Muscle of leg (tissue), 11 donors: ENCODE results near the gene SUCLG2. TPM values are rescaled to one million over a fixed set of nuclear protein-coding genes. Genes with fewer than 3 reads are reported as not detected.

Experiments used
- DNase-seq: peaks from one replicate; pipeline ENCODE4 v3.0.0; 2013
- H3K27ac ChIP-seq: one replicate; pipeline ENCODE4 v1.5.1; 2013; ENCODE audit warnings: mild to moderate bottlenecking, low read length, control low read depth
- H3K27me3 ChIP-seq: one replicate; pipeline ENCODE4 v1.6.1; 2013; ENCODE audit warnings: low read length; ENCODE audit not compliant: control insufficient read depth, insufficient read depth
- H3K36me3 ChIP-seq: one replicate; pipeline ENCODE4 v1.6.1; 2013; ENCODE audit warnings: low read length; ENCODE audit not compliant: control insufficient read depth, insufficient read depth
- H3K4me1 ChIP-seq: one replicate; pipeline ENCODE4 v1.6.1; 2013; ENCODE audit warnings: low read length; ENCODE audit not compliant: control insufficient read depth, insufficient read depth
- H3K4me3 ChIP-seq: one replicate; pipeline ENCODE4 v1.5.1; 2013; ENCODE audit warnings: low read length, control low read depth
- H3K9me3 ChIP-seq: replicated peaks from 2 replicates; pipeline ENCODE4 v1.6.1; 2013; ENCODE audit warnings: low read depth, low read length; ENCODE audit not compliant: control insufficient read depth
- WGBS: methylation state at CpG from one replicate; pipeline ENCODE4 v1.1.5; 2013; ENCODE audit warnings: missing lambda C conversion rate; ENCODE audit not compliant: insufficient coverage; 5-methylcytosine and 5-hydroxymethylcytosine counted together
- polyA plus RNA-seq, 8 donors: library from polyadenylated mRNA; unstranded; fragments of 120-200 nt; gene quantifications; one replicate each; pipeline versions ENCODE4 v1.2.1 to v1.2.3, GENCODE V29; 2013; ENCODE audit warnings: inconsistent platforms in 1 of 8, low replicate concordance in 1 of 8; ENCODE audit not compliant: insufficient read length in 8 of 8, insufficient read depth in 1 of 8
- total RNA-seq: library from RNA; stranded (reverse); fragments of 120-200 nt; gene quantifications from one replicate; pipeline ENCODE4 v1.2.4, GENCODE V29; 2013

SUCLG2 gene
- total and polyA plus RNA-seq, 9 donors, result 23.1 to 38.9 (median 32.3) TPM

DNA sequence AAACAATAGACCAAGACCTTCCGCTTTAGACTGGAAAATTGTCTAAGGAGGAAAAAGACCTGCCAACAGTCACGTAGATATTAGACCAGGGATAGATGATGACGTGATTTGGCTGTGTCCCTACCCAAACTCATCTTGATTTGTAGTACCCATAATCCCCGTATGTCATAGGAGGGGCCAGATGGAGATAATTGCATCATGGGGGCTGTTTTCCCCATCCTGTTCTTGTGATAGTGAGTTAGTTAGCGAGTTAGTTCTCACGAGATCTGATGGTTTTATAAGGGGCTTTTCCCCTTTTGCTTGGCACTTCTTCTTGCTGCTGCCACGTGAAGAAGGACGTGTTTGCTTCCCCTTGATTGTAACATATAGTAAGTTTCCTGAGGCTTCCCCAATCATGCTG lies 31.7 kb upstream of the SUCLG2 start:
- no peak overlapping the region for H3K27ac ChIP-seq
- no peak for DNase-seq
- H3K9me3 ChIP-seq, result no peaks in the 10 kb centered on the region
- no peaks in the 10 kb centered on the region for H3K4me1 ChIP-seq
- no peaks in the 10 kb centered on the region for H3K27me3 ChIP-seq
- no peaks in the 10 kb centered on the region for H3K36me3 ChIP-seq
- WGBS, result no CpG with 5 or more reads among the region's 8 CpGs
- H3K4me3 ChIP-seq, result no peak overlapping the region

DNA sequence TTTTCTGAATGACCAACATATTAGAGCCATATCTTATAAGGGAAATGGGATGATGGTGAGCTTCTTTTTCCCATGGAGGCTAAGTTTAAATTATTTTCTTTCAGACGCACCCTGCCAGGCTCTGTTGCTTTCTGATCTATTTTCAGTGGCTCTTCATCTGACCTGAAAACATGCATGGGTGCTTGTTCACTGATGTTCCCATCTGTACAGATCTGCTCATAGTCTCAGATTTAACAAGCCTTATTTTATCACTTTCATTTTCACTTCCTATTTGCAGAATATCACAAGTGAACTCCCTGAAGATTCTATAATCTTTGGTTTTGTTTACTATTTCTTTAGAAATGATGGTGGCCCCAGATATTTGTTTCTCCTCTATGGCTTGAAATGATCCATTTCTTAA lies 31.1 kb upstream of the SUCLG2 start:
- DNase-seq, result peak; percentile 2
- H3K27ac ChIP-seq, result no peak overlapping the region
- H3K4me3 ChIP-seq, result no peak overlapping the region
- WGBS, result 100% methylated on average over 1 of the region's 1 CpG
- H3K36me3 ChIP-seq, result no peaks in the 10 kb centered on the region
- no peaks in the 10 kb centered on the region for H3K4me1 ChIP-seq
- H3K27me3 ChIP-seq, result no peaks in the 10 kb centered on the region
- H3K9me3 ChIP-seq, result no peaks in the 10 kb centered on the region

DNA sequence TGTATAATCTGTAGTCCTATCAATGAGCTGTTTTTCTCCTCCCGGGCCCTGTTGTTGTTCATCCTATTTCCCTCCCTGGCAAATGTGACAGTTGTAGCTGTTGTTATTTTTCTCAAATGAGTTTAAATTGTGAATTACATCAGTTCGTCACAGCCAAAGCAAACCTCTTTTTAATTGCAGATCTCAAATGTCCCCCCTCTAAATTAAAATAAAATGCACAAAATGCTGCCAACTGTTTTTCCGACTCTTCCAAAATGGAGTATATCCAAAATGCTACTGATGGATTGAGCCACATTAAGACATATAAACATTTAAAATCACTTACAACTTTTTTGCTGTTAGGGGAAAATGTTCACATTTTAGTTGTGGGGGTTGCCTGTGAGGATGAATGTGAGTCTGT lies 29.8 kb upstream of the SUCLG2 start:
- no CpG with 5 or more reads among the region's 3 CpGs for WGBS
- no peaks in the 10 kb centered on the region for H3K36me3 ChIP-seq
- no peaks in the 10 kb centered on the region for H3K27me3 ChIP-seq
- H3K9me3 ChIP-seq, result no peaks in the 10 kb centered on the region
- H3K4me3 ChIP-seq, result no peak overlapping the region
- H3K27ac ChIP-seq, result no peak overlapping the region
- no peak for DNase-seq
- no peaks in the 10 kb centered on the region for H3K4me1 ChIP-seq

DNA sequence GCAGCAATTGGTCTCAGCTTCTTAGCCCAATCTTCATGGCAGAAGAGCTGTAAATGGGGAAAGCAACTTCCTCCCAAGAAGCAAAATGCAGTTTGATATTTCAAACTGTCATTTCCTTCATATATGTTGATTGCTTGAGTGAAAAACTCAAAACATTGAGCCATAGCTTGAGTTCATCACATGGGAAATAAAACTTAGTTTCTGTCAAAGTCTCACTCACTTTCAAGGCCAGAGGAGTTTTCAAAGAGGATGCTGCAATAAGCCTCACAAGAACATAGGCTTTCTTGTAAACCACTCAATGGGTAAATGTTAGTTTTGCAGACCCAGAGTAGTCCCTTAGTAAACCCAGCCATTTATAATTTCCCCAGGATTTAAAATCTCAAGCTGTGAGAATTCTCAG lies 29.1 kb upstream of the SUCLG2 start:
- Histone ChIP-seq H3K4me3 (no peak overlapping the region), H3K9me3 (no peaks in the 10 kb centered on the region), H3K27me3 (no peaks in the 10 kb centered on the region), H3K4me1 (no peaks in the 10 kb centered on the region), H3K36me3 (no peaks in the 10 kb centered on the region), H3K27ac (no peak overlapping the region)
- no peak for DNase-seq

DNA sequence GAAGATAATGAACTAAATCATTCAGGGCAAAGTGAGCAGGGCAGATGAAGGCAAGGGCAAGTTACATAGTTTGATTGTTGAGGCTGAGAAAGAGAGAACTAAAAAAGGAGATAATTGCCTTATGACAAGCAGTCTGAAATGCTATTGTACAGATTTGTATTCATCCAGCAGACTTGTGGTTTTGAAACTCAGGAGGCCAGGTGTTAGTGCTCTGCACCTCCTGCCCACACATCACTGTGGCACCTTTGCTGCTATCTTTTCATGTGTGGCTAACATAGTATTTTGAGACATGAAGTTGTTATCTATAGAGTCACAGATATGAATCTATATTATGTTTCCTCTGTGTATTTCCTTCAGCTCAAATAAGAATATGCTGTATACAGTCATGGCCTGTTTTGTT lies 24.3 kb upstream of the SUCLG2 start:
- H3K4me3 ChIP-seq, result no peak overlapping the region

DNA sequence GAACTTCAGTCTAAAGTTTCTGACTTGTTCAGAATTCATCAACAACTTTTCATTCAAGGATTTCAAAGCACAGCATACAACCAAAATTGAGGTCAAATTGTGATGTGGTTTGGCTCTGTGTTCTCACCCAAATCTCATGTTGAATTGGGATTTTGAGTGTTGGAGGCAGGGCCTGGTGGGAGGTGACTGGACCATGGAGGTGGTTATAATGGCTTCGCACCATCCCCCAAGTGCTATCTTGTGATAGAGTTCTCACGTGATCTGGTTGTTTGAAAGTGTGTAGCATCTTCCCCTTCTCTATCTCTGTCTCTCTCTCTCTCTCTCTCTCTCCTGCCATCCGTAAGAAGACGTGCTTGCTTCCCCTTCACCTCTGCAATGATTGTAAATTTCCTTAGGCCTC lies 19.6 kb upstream of the SUCLG2 start:
- H3K4me1 ChIP-seq, result no peaks in the 10 kb centered on the region
- H3K4me3 ChIP-seq, result no peak overlapping the region
- DNase-seq, result no peak
- no peak overlapping the region for H3K27ac ChIP-seq
- WGBS, result 57% methylated on average over 2 of the region's 4 CpGs
- no peaks in the 10 kb centered on the region for H3K36me3 ChIP-seq
- H3K27me3 ChIP-seq, result no peaks in the 10 kb centered on the region
- no peaks in the 10 kb centered on the region for H3K9me3 ChIP-seq

More for the DNA sequence above, 24.3 kb upstream of the SUCLG2 start:
- no peak for DNase-seq
- H3K9me3 ChIP-seq, result no peaks in the 10 kb centered on the region
- H3K27me3 ChIP-seq, result no peaks in the 10 kb centered on the region
- H3K27ac ChIP-seq, result no peak overlapping the region
- H3K4me1 ChIP-seq, result no peaks in the 10 kb centered on the region
- H3K36me3 ChIP-seq, result no peaks in the 10 kb centered on the region

DNA sequence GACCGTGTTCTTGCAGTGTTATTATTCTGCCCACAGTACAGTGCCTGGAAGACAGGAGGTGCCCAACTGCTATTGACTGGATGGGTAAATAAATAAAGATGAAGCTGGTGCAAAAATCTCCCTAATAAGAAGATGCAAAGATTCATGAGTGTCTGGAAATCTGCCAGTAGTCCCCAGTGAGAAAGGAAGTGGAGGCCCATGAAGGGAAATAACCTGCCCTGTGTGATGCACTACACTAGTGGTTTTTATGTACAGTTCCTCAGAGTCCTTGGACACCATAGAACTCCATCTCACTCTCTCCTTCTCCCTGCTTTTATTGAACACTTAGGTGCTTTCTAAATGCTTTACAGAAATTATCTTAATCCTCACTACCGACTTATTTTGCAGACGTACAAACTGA lies 8.3 kb upstream of the SUCLG2 start:
- Histone ChIP-seq H3K27me3 (no peaks in the 10 kb centered on the region), H3K9me3 (no peaks in the 10 kb centered on the region), H3K4me1 (no peaks in the 10 kb centered on the region), H3K4me3 (no peak overlapping the region), H3K36me3 (no peaks in the 10 kb centered on the region), H3K27ac (no peak overlapping the region)
- 80% methylated on average over 1 of the region's 3 CpGs for WGBS
- DNase-seq, result no peak

DNA sequence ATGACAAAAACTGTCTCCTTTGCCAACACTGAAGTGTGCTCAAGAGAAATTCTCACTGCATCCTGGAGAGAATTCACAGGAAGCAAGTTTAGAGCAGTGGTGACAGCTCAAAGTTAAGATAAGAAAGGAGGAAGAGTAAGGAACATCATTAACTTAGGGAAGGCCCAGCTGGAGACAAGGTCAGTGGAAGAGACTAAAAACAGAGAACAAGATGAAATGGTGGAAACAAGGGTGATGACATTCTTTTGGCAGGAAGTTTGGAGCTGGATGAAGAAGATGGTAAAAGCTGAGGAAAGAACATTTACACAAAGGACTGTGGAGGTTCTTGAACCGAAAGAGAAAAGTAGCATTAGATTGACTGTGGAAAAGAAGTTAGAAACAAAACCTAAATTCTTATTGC lies 6.7 kb upstream of the SUCLG2 start:
- H3K27ac ChIP-seq, result no peak overlapping the region
- peak; percentile 77 for DNase-seq
- WGBS, result no CpG with 5 or more reads among the region's 1 CpG
- no peaks in the 10 kb centered on the region for H3K36me3 ChIP-seq
- no peaks in the 10 kb centered on the region for H3K27me3 ChIP-seq
- H3K4me1 ChIP-seq, result no peaks in the 10 kb centered on the region
- H3K4me3 ChIP-seq, result no peak overlapping the region
- H3K9me3 ChIP-seq, result no peaks in the 10 kb centered on the region

DNA sequence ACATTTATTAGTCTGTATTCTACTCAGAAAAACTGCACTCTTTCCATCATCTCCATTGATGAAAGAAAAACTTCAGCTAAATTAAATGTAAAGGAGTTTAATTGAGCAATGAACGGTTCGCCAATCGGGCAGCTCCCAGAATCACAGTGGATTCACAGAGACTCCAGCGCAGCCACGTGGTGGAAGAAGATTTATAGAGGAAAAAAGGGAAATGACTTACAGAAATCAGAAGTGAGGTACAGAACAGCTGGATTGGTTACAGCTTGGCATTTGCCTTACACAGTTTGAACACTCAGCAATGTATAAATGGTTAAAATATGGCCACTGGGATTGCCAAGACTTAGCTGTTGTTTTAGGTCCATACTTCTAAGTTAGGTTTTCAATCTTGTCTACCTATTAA lies 2.8 kb upstream of the SUCLG2 start:
- H3K4me3 ChIP-seq, result no peak overlapping the region
- no peak for DNase-seq
- 90% methylated on average over 5 of the region's 5 CpGs for WGBS
- H3K36me3 ChIP-seq, result no peaks in the 10 kb centered on the region
- no peaks in the 10 kb centered on the region for H3K27me3 ChIP-seq
- H3K9me3 ChIP-seq, result no peaks in the 10 kb centered on the region
- H3K27ac ChIP-seq, result no peak overlapping the region
- H3K4me1 ChIP-seq, result peaks cover 7% of the 10 kb centered on the region

DNA sequence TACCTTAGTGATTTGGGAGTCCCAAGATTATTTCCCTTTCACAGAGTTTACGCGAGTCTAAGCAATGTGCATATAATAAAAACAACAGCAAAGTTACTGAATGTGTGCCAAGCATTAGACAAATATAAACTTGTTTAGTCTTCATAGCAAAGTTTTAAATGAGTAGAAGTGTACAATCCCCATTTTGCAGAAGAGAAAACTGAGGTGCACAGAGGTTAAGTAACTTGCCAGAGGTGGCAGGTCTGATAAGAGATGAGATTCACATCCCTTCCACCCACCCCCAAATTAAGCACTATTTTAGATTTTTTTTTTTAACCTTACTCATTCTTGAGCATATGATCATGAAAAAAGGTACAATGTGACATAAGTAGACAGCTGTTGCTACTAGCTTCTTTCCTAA lies 2.2 kb upstream of the SUCLG2 start:
- no CpG with 5 or more reads among the region's 2 CpGs for WGBS

DNA sequence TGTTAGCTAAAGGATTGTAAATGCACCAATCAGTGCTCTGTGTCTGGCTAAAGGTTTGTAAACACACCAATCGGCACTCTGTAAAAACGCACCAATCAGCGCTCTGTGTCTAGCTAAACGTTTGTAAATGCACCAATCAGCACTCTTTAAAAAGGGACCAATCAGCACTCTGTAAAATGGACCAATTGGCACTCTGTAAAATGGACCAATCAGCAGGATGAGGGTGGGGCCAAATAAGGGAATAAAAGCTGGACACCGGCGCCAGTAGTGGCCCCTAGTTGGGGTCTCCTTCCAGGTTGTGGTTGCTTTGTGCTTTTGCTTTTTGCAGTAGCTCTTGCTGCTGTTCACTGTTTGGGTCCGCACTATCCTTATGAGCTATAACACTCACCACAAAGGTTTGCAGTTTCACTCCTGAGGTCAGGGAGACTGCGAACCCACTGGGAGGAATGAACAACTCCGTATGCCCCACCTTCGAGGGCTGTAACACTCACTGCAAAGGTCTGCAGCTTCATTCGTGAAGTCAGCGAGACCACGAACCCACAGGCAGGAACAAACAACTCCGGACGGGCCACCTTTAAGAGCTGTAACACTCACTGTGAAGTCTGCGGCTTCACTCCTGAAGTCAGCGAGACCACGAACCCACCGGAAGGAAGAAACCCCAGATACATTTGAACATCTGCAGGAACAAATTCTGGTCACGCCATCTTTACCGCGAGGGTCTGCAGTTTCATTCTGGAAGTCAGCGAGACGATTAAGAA lies 1.1 kb upstream of the SUCLG2 start:
- no peak overlapping the region for H3K27ac ChIP-seq
- H3K4me1 ChIP-seq, result peaks cover 7% of the 10 kb centered on the region
- H3K9me3 ChIP-seq, result no peaks in the 10 kb centered on the region
- H3K36me3 ChIP-seq, result no peaks in the 10 kb centered on the region
- no peak overlapping the region for H3K4me3 ChIP-seq
- no peak for DNase-seq
- H3K27me3 ChIP-seq, result no peaks in the 10 kb centered on the region
- 94% methylated on average over 18 of the region's 24 CpGs for WGBS

More for the DNA sequence above, 2.2 kb upstream of the SUCLG2 start:
- Histone ChIP-seq H3K36me3 (no peaks in the 10 kb centered on the region), H3K4me1 (peaks cover 7% of the 10 kb centered on the region), H3K27ac (no peak overlapping the region), H3K9me3 (no peaks in the 10 kb centered on the region), H3K27me3 (no peaks in the 10 kb centered on the region), H3K4me3 (no peak overlapping the region)
- DNase-seq, result no peak
